Natural killer cell (primary cell): ENCODE data around the gene CCL7. TPM values are rescaled to one million over a fixed set of nuclear protein-coding genes. Genes with fewer than 3 reads are reported as not detected.

ENCODE experiments used
- ATAC-seq, 3 donors: fragments of 150-1000 bp in 2 of 3; fragments of 200-7000 bp in 1 of 3; cut with Tn5 transposase; 1 replicate in 1 of 3; 2 replicates in 2 of 3; pipeline ENCODE4 v1.10.0; 2021; ENCODE audit warnings: mild to moderate bottlenecking in 2 of 3, moderate library complexity in 2 of 3
- DNase-seq, 2 donors: peaks; one replicate each; pipeline versions ENCODE4 v3.0.0 to v3.0.0-alpha.2; 2013 to 2021; ENCODE audit warnings: mixed read lengths in 1 of 2
- H3K27ac ChIP-seq: one replicate; pipeline ENCODE4 v1.5.1; 2013; ENCODE audit warnings: mild to moderate bottlenecking, low read length
- H3K27me3 ChIP-seq: one replicate; pipeline ENCODE4 v1.6.1; 2013; ENCODE audit warnings: low read length; ENCODE audit not compliant: control insufficient read depth, insufficient read depth
- H3K36me3 ChIP-seq: one replicate; pipeline ENCODE4 v1.6.1; 2013; ENCODE audit warnings: low read length; ENCODE audit not compliant: control insufficient read depth, insufficient read depth
- H3K4me1 ChIP-seq: one replicate; pipeline ENCODE4 v1.6.1; 2013; ENCODE audit warnings: low read length; ENCODE audit not compliant: control insufficient read depth, insufficient read depth
- H3K4me3 ChIP-seq: one replicate; pipeline ENCODE4 v1.5.1; 2013; ENCODE audit warnings: low read length
- H3K9me3 ChIP-seq: one replicate; pipeline ENCODE4 v1.6.1; 2013; ENCODE audit warnings: low read length; ENCODE audit not compliant: control insufficient read depth, insufficient read depth
- H3K27ac Mint-ChIP-seq, 2 donors: one replicate each; pipeline ENCODE4 v1.8.0; 2022; ENCODE audit warnings: mild to moderate bottlenecking in 2 of 2, mixed read lengths in 2 of 2, moderate library complexity in 1 of 2
- H3K27me3 Mint-ChIP-seq, 2 donors: one replicate each; pipeline ENCODE4 v1.8.0; 2022; ENCODE audit warnings: low read depth in 2 of 2, mixed read lengths in 2 of 2
- H3K36me3 Mint-ChIP-seq: one replicate; pipeline ENCODE4 v1.8.0; 2022; ENCODE audit warnings: mixed read lengths
- H3K4me1 Mint-ChIP-seq, 2 donors: one replicate each; pipeline ENCODE4 v1.8.0; 2022; ENCODE audit warnings: mixed read lengths in 2 of 2
- H3K4me3 Mint-ChIP-seq: one replicate; pipeline ENCODE4 v1.8.0; 2022; ENCODE audit warnings: mild to moderate bottlenecking, moderate library complexity, mixed read lengths
- H3K9me3 Mint-ChIP-seq, 2 donors: one replicate each; pipeline ENCODE4 v1.8.0; 2022; ENCODE audit warnings: mixed read lengths in 2 of 2
- CTCF ChIP-seq: fragments of 200-600 bp; IDR thresholded peaks from one replicate; pipeline ENCODE4 v1.8.0; 2022; ENCODE audit warnings: antibody characterized with exemption
- WGBS: methylation state at CpG from one replicate; pipeline ENCODE4 v1.1.7; 2013; ENCODE audit warnings: missing lambda C conversion rate; ENCODE audit not compliant: insufficient coverage; 5-methylcytosine and 5-hydroxymethylcytosine counted together
- intact Hi-C: fragments of 100-400 bp; cut with micrococcal nuclease; formaldehyde crosslinking; loops from one replicate; pipeline ENCODE4 v1.14.2; 2022
- total RNA-seq, 4 donors: library from RNA; stranded (reverse); fragments of 120-200 nt in 1 of 4; gene quantifications; one replicate each; pipeline versions ENCODE4 v1.2.3 to v1.2.4, GENCODE V29; 2013 to 2022

Gene CCL7
- total RNA-seq, 3 donors from 2014 or later (not counting 1 experiment from before 2014, with no cell fraction given) = not detected

GRCh38 chr17:34222722-34223497 lies 47.1 kb upstream of the CCL7 start:
- H3K4me1 ChIP-seq = no peaks in the 10 kb centered on the region
- H3K4me3 Mint-ChIP-seq = no peak overlapping the region

GRCh38 chr17:34225046-34225445 lies 45.0 kb upstream of the CCL7 start:
- Mint-ChIP-seq H3K27me3 (peaks cover 17 to 30% of the 10 kb centered on the region in 2 donors), H3K4me1 (no peaks in the 10 kb centered on the region), H3K9me3 (no peaks in the 10 kb centered on the region), H3K27ac (no peak overlapping the region), H3K36me3 (no peaks in the 10 kb centered on the region), H3K4me3 (no peak overlapping the region)
- H3K9me3 ChIP-seq = no peaks in the 10 kb centered on the region
- DNase-seq = no peak
- intact Hi-C loops = no loop called here
- no peak for ATAC-seq
- no peak overlapping the region for H3K4me3 ChIP-seq
- H3K27ac ChIP-seq = no peak overlapping the region
- 91% methylated on average over 7 of the region's 9 CpGs for WGBS
- H3K36me3 ChIP-seq = no peaks in the 10 kb centered on the region
- no peaks in the 10 kb centered on the region for H3K4me1 ChIP-seq
- TF ChIP-seq CTCF = no peak
- no peaks in the 10 kb centered on the region for H3K27me3 ChIP-seq

More at GRCh38 chr17:34222722-34223497, 47.1 kb upstream of the CCL7 start:
- TF ChIP-seq CTCF = no peak
- H3K36me3 Mint-ChIP-seq = no peaks in the 10 kb centered on the region
- intact Hi-C loops = no loop called here
- peaks cover 0 to 4% of the 10 kb centered on the region in 2 donors for H3K4me1 Mint-ChIP-seq
- no peak overlapping the region for H3K27ac Mint-ChIP-seq
- Histone ChIP-seq H3K36me3 (no peaks in the 10 kb centered on the region), H3K9me3 (no peaks in the 10 kb centered on the region), H3K27me3 (no peaks in the 10 kb centered on the region), H3K4me3 (no peak overlapping the region), H3K27ac (no peak overlapping the region)
- ATAC-seq (no peak), DNase-seq (no peak)
- H3K27me3 Mint-ChIP-seq = peaks cover 23 to 25% of the 10 kb centered on the region in 2 donors
- no peaks in the 10 kb centered on the region for H3K9me3 Mint-ChIP-seq
- 74% methylated on average over 3 of the region's 3 CpGs for WGBS

GRCh38 chr17:34226011-34226743 lies 43.8 kb upstream of the CCL7 start:
- Mint-ChIP-seq H3K4me3 (no peak overlapping the region), H3K27me3 (peaks cover 16 to 26% of the 10 kb centered on the region in 2 donors), H3K27ac (no peak overlapping the region), H3K4me1 (no peaks in the 10 kb centered on the region), H3K9me3 (no peaks in the 10 kb centered on the region), H3K36me3 (no peaks in the 10 kb centered on the region)
- Histone ChIP-seq H3K4me3 (no peak overlapping the region), H3K27ac (no peak overlapping the region), H3K9me3 (no peaks in the 10 kb centered on the region), H3K4me1 (no peaks in the 10 kb centered on the region), H3K27me3 (no peaks in the 10 kb centered on the region), H3K36me3 (no peaks in the 10 kb centered on the region)
- DNase-seq (no peak), ATAC-seq (no peak)
- WGBS = 73% methylated on average over 3 of the region's 3 CpGs
- intact Hi-C loops = no loop called here
- TF ChIP-seq CTCF = no peak
